Brain pericyte (primary cell): ENCODE results near the gene IRF4.

Source experiments
- DNase-seq: peaks from one replicate; pipeline ENCODE4 v3.0.0-alpha.2; 2012; ENCODE audit warnings: low read depth, low spot score

IRF4 gene

DNA sequence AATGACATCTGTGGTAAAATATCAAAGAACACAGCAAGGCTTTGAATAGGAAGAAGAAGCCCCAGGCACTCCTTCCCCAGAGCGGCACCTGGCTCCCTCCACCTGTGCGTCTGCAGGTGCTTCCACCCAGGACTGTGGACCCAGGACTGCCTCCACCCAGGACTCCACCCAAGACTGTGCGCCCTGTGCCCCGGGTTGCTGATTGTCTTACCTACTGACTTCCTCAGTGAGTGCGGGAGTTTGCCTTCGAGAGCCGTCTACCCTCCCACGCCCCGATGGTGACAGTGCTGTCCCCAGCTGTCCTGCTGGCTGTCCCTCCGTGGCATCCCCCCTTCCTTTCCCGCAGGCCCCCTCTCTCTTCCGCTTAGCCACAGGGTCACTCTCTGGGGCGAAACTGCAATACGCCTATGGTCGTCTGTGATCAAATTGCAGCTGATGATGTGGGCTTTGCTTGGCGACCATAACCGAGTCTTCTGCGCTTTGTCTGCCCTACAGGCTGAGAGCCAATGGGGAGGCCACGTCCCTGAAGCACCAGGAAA, 52.1 kb downstream of the IRF4 start:
- DNase-seq = no peak

DNA sequence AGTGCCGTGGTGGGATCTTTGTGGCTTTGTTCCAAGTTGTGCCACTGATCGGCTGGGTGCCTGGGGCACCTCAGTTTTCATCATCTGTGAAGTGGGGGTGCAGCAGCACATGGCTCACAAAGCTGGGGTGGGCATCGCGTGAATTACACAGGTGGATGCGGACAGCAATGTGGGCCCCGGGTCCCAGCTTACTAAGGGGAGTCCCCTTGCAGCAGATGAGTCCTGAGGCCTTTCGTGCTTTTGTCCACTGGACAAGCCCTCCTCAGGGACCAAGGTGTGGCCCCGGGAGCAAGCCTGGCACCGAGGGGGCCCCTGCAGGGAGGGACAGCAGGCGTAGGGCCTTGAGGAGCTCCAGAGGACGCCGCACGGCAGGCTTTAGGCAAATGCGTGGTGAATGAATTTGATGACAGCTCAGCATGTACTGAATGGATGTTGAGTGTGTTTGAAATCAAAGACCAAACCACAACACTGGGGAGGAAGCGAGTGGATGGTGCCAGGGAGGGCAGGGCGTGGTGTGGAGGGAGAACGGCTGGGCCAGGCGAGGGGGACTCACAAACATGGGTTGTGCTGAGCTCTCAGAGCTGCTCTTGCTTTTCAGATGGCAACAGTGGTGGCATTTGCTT, 53.2 kb downstream of the IRF4 start:
- no peak for DNase-seq

DNA sequence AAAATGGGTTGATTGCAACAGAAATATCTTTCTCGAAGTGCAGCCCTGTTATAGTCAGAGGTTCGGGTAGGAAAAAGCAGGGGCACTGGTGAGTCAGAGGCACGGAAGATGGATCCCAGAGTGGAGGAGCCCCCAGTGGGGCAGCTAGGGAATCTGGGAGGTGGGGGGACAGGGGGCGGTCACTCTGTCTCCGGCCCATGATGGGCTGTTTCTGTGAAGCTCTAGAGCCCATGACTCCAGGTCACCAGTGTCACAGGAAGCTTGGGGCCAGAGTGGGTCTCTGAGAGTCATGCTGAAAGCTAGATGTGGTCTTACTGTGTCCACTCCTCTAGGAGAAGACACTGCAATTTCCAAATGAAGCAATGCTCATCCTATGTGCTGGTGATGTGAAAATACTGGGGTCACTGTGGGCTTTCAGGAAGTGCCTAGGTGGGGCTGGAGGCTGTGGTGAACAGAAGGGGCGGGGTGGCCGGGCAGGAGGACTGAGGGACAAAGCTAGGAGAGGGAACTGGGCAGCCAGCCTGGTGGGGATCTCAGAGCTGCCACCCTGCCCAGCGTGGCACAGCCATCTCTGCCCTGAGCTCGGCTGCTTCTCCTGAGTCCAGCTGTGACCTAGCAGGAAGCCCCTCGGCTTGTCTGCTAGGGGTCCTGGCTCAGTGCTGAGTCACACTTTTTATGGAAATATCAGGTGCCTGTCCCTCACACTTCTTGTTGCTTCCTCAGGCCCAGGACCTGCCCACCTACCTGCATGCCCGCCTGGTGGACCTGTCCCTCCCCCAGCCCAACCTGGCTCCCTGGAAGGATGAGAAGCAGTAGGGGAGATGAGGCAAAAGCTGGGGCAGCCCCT, 54.2 kb downstream of the IRF4 start:
- DNase-seq = no peak

DNA sequence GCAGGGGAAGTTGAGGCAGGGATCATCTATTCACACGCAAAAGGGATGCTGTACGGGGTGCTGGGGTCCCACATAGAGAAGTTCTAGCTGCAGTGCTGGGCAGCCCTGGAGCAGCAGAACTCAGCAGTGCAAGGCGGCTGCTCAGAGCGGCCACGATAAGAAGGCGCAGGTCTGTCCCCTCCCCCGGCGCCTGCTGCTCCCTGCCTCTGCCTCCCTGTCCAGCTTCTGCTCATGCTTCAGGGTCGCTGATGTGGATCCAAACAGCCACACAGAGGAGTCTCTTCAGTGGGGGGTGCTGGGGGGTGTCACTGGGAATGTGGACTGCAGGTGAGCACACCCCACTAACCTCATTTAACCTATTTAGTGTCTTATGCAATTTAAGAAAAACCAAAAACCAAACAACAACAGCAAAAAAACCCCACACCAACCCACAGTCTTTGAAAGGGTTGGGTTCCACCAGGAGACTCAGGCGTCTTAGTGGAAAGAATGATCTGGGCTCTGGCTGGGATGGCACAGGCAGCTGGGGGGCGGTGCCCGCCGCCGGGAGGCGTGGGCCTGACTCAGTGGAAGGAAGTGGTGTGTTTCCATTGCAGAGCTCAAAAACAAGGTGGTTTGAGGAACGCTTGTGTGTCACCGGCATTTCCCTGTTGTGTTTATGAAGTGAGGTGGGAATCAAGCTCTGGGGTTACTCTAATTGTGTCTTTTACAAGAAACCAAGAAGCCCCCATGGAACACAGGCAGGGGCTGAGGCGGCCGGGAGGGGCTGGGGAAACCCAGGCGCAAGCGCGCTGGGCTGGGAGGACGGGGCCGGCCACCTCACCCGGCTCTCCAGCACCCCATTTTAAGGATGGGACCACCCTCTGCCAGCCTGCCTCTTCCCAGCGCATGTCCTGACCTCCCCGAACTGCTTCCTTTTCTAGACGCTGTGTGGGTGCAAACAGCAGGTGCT, 55.1 kb downstream of the IRF4 start:
- no peak for DNase-seq

DNA sequence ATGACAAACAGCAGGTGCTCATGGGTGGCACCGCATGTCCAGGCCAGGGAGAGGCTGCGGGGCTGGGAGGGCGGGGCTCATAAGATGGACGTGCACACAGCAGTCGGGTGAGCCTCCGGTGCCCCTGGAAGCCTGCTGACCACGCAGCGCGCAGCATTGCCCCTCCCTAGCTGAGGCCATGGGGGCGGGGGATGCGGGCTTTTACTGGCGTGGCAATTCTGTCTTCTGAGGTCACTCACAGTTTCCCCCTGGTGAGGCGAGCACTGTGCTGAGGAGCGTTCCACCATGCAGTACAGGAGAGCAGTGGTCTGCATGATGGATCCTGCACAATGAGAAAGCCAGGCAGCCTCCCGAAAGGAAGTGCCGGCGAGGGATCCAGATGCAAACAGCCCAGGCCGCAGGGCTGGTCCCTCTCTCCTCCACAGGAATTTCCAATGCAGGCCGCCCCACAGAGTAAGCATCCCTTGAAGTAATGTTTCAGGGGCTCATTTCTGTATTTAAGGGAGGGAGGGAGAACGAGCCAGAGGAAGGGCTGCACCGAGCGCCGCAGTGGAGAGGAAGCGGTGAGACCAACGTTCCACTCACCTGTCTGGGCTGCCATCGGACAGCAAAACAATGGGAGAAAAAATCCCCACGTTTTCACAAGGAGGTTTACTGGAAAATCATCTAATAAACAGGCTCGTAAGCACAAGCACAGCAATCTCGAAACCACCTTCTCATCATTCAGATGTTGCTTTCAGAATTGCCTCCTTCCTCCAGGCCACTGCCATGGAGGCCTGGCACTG, 56.0 kb downstream of the IRF4 start:
- no peak for DNase-seq

DNA sequence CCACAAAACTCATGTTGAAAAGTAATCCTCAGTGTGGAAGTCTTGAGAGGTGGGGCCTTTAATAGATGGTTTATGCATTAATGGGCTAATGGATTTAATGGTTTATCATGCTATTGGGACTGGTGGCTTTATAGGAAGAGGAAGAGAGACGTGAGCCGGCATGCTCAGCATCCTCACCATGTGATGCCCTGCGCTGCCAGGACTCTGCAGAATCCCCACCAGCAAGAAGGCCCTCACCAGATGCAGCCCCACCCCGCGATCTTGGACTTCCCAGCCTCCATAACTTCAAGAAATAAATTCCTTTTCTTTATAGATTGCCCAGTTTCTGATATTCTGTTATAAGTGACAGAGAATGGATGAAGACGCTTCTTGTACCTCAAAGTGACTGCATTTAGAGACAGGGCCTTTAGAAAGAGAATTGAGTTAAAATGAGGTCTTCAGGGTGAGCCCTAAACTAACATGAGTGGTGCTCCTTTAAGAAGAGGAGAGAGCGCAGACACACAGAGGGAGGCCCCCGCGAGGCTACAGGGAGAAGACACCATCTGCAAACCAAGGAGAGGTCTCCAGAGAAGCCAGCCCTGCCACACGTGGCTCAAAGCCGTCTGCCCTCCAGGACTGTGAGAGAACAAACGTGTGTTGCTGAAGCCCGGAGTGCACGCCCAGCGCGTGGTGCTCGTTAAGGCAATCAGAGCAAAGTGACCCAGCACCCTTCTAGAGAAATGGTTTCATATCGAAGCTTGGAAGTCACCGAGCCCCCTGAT, 56.9 kb downstream of the IRF4 start:
- DNase-seq = no peak

DNA sequence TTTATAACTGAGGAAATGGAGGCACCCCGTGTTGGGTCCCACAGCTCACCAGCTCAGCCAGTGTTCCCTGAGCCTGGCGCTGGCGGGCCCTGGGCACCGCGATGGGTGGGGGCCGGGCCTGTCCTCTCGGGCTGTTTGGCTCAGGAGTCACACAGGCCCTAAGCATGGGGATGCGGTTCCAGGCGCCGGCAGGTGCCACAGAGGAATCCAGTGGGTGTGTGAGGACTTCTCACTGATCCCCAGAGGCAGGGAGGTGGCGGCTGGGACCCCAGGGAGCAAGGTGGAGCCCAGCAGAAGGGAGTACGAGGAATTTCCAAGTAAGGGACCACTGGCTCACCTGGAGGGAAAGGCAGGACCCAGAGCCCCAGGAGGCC, 57.5 kb downstream of the IRF4 start:
- DNase-seq = no peak

DNA sequence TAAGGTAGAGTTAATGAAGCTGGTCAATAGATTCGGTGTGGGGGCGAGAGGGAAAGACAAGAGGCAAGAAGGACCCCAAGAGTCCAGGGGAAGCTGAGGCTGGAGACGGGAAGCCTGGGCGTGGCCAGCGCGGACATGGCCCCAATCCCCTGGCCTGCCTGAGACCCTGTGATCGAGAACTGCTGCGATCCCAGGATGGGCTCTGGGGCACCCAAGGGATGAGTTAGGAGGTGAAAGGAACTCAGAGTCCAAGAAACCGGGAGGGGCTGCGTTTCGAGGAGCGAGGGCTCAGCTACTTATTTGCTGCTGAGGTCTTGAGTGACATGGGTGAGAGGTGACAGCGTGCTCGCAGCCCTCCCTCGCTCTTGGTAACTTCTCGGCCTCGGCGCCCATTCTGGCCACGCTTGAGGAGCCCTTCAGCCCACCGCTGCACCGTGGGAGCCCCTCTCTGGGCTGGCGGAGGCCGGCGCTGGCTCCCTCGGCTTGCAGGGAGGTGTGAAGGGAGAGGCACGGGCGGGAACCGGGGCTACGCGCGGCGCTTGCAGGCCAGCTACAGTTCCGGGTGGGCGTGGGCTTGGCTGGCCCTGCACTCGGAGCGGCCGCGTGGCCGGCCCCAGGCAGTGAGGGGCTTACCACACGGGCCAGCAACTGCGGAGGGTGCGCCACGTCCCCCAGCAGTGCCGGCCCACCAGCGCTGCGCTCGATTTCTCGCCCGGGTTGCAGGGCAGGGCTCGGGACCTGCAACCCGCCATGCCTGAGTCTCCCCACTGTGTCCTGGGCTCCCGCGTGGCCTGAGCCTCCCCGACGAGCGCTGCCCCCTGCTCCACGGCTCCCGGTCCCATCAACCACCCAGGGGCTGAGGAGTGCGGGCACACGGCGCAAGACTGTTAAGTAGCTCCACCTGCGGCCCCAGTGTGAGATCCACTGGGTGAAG, 58.2 kb downstream of the IRF4 start:
- DNase-seq = no peak

DNA sequence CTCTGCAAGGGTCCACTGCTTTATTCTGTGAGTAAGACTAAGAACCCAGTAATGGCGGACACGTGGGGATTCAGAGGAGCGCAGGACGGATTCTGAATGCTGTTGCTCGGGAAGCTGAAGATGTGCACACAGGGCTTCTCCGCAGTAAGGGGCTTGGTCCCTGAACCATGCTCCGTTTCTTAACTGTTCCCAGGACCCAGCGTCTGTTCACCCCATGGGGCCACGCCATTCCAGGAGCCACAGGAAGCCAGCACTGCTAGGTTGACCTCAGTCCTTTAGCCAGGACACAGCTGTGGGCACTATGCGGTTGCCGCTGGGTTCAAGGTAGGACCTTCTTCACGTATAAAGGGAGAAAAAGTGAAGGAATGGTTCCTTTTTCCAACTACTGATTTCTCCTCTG, 59.8 kb downstream of the IRF4 start:
- no peak for DNase-seq

DNA sequence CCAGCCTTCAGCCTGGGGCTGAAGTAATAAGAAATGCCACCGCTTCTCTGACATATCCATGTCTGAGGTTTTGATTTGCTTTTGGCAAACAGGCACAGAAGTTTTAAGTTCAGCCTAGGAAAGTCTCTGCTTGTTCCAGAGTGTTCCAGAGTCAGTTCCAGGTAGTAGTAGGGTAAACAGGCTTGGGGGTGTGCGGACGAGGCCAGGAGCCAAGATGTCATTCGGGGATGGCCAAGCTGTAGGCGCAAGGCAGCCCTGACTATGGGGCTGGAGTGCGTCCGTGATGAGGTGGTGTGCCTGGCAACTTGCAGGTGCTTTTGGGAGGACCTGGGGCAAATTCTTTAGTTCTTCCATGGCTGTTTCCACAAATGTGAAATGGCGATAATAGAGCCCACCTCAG, 60.3 kb downstream of the IRF4 start:
- no peak for DNase-seq

DNA sequence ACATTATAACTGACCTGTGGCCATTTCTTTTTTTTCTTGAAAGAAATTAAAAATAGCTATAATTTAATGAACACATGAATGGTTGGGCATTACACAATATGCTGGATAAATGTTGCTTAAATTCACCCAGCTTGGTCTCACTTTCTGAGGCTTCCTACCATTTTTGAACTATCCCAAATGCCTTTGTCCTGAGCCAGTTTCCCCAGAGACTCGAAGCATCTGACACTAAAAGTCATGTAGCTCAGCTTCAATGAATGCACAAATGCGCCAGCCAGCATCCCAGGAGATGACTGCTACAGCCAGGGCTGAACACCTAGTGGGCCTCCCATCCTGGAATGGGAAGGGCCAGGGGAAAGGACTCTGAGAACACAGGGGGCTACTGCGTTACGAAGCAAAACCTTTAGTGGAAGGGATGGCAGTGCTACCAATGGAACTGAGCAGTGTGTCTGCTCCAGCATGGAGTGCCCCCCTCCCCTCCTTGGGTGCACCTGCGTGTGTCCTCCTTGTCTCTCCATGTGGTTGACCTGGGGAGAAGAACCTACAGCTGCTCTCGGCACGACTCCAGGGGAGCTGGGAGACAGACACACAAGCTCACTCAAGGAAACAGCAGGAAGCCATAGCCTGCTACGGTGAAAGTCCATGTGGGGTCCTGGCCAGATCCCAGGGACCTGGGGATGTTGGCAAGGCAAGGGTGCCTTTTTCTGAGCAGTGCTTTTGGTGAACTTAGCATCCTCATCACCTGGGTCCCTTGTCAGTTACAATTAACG, 60.9 kb downstream of the IRF4 start:
- no peak for DNase-seq

DNA sequence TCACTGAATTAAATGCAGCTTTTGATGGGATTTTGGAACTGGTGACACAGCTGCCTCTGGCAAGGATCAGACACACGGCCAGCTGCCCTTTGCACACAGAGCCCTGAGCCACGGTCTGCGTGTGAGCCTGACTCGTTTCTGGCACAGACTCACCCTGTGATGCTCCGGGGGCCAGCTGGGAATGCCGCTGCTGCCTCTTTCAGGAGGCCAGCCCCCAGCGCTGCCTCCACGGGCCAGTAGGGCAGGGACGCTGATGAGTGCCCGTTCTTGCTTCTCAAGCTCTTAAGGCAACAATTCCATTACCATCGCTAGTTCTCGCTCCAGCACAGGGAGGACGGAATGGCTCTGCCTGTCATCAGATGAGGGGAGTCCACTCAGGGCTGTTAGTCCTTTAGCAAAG, 61.6 kb downstream of the IRF4 start:
- DNase-seq = no peak

DNA sequence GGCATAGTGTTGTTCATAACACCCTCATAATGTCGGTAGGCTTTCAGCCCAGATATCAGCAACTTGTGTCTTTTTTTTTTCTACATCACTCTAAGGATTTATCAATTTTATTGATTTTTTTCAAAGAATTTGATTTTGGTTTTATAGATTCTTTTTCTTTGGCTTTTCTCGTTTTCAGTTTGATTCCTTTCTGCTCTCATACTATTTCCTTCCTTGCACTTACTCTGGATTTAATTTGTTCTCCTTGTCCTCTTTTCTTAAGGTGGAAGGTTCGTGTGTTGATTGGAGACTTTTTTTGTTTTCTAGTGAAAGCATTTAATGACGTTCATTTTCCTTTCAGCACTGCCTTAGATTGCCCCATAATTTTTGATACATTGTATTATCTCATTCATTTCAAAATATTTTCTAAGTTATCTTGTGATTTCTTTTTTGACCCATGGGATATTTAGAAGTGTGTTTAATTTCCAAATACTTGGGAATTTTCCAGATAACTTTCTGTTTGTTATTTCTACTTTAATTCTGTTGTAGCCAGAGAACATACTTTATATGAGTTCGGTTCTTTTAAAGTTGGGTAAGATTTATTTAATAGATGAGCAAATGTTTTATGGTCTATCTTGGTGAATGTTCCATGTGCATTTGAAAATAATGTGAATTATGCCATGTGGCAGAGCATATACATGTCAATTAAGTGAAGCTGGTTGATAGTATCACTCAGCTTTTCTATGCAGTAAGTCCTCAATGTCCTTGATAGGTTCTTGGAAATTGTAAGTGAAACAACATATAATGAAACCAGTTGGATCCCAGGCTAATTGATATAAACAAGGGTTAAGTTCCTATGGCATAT, 62.8 kb downstream of the IRF4 start:
- DNase-seq = no peak

DNA sequence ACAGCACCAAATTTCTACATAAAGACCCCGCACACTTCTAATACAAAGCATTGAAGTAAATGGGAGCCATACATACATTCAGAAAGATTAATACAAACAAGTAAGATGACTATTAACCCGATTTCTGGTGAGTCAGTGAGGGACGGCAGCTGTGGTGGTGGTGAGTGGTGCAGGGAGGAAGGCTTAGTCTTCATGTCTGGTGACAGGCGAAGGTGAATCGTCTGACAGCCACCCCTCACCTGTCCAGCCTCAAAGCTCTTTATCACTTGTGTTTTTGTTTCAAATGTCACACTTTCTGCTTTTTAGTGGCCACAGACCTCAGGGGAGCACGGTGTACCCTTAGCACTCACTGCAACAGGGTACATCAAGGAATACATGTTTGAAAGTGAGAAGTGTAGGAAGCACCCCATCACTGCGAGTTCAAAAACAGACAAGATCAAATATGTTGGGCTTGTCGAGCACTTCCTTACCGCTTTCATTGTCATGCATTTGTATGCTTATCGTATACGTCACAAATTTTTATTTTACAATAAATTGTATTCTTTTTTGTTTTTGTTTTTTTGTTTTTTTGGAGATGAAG, 63.5 kb downstream of the IRF4 start:
- DNase-seq = no peak

DNA sequence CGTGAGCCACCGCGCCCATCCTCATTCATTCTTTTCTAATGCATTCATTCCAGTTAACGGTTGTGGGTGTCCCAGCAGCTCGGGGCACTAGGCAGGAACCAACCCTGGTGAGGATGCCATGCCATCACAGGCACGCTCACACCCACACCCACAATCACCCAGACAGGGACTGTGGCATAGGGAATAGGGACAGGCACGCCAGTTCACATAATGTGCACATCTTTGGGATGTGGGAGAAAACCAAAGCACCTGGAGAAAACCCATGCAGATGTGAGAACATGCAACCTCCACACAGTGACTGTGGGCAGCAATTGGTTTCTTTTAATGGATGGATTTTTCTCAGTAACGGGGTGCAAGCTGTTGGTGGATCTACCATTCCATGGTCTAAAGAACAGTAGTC, 64.3 kb downstream of the IRF4 start:
- DNase-seq = no peak

DNA sequence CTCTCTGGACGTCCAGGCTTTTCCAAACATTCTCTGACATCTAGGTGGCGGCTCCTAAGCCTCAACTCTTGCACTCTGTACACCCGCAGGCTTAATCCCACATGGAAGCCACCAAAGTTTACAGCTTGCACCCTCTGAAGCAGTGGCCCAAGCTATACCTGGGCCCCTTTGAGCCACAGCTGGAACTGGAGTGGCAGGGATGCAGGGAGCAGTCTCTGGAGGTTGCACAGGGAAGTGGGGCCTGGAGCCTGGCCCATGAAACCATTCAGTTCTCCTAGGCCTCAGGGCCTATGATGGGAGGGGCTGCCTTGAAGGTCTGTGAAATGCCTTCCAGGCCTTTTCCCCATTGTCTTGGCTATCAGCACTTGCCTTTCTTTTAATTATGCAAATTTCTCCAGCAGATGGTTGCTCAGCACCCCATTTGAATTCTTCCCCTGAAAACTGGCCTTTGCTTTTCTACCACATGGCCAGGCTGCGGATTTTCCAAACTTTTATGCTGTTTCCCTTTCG, 64.9 kb downstream of the IRF4 start:
- DNase-seq = no peak

DNA sequence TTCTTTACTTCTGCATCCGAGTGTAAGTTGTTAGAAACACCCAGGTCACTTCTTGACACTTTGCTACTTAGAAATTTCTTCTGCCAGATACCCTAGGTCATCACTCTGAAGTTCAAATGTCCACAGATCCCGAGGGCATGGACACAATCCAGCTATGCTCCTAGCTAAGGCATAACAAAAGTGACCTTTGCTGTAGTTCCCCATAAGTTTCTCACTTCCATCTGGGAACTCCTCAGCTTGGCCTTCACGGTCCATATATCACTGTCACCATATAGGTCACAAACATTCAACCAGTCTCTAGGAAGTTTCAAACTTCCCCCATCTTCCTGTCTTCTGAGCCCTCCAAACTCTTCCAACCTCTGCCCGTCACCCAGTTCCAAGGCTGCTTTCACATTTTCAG, 65.3 kb downstream of the IRF4 start:
- no peak for DNase-seq
